Left renal cortex interstitium (tissue), 4 donors: ENCODE data around the gene LOXL3. TPM values are rescaled to one million over a fixed set of nuclear protein-coding genes. Genes with fewer than 3 reads are reported as not detected.
A peak's percentile ranks its signal among the peaks of the same experiment; 100 is the strongest.

Source experiments
- DNase-seq, 4 donors: peaks; one replicate each; pipeline ENCODE4 v3.0.0-alpha.2; 2013; ENCODE audit warnings: low read depth in 4 of 4, low spot score in 2 of 4, missing footprints in 1 of 4
- polyA plus RNA-seq, 4 donors: library from polyadenylated mRNA; unstranded; fragments of 120-200 nt; gene quantifications; one replicate each; pipeline ENCODE4 v1.2.1, GENCODE V29; 2013; ENCODE audit not compliant: insufficient read length in 4 of 4

LOXL3 gene, protein sequence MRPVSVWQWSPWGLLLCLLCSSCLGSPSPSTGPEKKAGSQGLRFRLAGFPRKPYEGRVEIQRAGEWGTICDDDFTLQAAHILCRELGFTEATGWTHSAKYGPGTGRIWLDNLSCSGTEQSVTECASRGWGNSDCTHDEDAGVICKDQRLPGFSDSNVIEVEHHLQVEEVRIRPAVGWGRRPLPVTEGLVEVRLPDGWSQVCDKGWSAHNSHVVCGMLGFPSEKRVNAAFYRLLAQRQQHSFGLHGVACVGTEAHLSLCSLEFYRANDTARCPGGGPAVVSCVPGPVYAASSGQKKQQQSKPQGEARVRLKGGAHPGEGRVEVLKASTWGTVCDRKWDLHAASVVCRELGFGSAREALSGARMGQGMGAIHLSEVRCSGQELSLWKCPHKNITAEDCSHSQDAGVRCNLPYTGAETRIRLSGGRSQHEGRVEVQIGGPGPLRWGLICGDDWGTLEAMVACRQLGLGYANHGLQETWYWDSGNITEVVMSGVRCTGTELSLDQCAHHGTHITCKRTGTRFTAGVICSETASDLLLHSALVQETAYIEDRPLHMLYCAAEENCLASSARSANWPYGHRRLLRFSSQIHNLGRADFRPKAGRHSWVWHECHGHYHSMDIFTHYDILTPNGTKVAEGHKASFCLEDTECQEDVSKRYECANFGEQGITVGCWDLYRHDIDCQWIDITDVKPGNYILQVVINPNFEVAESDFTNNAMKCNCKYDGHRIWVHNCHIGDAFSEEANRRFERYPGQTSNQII
- 10 to 100 TPM in 3 of 4 donors, 1 to 10 TPM in 1; 9.7 to 12.4 (median 10.7) TPM for polyA plus RNA-seq

DNA sequence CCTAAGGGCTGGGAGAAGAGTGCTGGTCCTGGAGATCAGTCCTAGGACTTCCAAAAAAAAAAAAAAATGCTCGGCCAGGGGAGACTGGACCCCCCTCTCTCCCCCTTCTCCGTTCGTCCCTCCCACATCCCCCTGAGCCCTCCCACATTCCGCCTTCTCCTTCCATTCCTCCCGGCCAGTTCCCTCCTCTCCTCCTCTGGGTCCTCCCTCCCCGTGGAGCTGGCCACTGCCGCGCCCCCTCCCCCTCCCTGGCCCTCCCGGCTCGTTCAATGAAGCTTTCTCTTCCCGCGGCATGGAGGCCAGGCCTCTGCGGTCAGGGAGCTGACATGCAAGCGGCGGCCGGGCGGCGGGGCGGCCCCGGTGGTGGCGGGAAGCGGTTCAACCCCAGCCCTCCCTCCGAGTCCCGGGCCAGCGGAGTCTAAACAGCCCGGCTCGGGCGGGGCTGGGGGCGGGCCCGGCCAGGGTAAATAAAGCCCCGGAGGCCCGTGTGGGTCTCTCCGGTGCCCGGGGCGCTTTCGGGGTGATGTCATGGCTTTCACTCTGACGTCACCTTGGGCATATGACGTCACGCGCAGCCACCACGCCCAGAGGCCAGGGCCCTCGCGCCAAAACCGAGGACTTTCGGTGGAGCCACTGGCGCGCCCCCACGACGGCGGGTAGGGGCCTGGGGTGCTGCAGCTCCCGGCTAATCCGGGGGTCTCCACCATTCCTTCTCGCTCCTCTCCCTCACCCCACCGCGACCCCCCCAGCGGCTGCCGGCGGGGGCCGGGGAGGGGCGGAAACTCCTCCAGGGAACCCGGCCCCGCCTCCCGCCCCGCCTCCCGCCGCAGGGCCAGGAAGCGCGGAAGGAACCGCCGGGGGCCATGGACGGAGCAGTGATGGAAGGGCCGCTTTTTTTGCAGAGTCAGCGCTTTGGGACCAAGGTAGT is at the start of gene LOXL3, which contains the start of gene DOK1:
Gene LOXL3 (minus strand): TSS at position 51 of the 928 bp plus-strand sequence. CDS start 1,308 bp downstream, outside the sequence.
Gene DOK1 (plus strand): TSS at position 829 of the 928 bp plus-strand sequence. CDS start 35 bp downstream, at position 864.
- peak in 2 of 4 donors; percentile 80 to 88 for DNase-seq

DNA sequence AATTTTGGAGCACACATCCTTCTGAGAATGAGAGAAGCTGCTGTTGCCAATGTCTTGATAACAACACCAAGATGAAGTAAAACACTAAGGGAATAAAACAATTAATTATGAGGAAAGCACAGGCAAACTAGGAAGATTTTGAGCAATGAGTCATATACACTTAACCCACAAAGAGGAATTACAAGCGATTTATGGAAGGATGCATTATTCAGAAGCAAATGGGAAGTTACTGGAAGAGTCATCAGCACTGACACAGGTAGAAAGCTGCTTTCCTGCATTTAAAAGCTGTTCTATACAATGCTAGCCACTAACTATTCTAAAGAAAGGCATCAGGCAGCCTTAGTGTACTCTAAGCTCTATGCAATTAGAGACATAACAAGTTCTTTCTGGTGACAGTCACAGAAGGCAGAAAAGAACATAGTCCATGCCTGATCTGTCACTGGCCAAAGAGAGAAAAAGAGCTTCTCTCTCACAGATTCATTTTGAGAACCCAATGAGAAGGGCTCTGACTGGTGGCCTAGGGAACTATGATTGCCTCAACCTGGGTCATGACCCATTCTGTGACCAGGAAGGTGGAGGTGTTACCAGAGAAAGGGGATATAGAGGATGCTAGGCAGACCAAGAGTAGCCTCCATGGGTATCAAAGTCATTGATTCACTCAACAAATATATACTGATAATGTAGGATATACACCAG is 49.0 kb upstream of the LOXL3 start:
- DNase-seq, result no peak

DNA sequence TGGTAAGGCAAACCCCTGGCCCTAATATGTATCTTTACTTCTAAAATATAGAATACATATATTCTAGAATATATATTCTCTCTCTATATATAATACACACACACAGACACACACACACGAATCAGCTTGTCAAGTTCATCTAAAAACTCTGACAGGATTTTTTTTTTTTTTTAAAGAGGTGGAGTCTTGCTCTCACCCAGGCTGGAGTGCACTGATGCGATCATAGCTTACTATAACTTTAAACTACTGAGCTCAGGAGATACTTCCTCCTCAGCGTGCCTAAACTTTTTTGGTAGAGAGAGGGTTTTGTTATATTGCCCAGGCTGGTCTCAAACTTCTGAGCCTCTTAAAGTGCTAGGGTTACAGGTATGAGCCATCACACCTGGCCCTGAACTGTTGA is 45.9 kb upstream of the LOXL3 start:
- no peak for DNase-seq

DNA sequence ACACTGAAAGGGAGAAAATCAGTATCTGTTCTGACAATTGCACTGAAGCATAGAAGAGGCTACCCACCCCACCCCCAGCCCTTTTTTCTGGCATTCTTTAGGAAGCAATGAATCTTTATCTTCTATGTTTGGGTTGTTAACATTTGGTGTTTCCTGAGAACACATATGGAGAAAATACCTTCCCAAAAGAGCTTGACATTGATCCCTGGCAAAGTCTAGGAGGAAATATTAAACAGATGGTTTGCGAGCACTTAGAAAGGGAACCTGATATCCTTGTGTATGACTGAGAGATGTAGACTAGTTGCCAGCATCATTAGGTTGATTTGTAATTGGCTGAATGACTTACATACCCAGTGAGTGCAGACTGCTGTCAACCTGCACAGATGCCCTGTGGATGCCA is 43.7 kb upstream of the LOXL3 start:
- DNase-seq, result no peak

DNA sequence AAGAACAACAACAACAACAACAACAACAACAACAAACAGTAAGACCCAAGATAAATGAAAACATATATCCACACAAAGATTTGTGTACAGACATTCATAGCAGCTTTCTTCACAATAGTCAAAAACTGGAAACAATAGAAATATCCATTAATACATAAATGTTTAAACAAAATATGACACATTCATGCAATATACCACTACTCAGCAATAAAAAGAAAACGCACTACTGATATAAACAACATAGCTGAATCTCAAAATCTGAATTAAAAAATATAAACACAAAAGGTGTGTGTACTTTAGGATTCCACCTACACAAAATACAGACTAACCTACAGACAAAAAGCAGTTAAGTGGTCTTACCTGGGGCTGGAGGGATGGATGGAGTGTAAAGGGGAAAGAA is 42.8 kb upstream of the LOXL3 start:
- DNase-seq, result no peak

DNA sequence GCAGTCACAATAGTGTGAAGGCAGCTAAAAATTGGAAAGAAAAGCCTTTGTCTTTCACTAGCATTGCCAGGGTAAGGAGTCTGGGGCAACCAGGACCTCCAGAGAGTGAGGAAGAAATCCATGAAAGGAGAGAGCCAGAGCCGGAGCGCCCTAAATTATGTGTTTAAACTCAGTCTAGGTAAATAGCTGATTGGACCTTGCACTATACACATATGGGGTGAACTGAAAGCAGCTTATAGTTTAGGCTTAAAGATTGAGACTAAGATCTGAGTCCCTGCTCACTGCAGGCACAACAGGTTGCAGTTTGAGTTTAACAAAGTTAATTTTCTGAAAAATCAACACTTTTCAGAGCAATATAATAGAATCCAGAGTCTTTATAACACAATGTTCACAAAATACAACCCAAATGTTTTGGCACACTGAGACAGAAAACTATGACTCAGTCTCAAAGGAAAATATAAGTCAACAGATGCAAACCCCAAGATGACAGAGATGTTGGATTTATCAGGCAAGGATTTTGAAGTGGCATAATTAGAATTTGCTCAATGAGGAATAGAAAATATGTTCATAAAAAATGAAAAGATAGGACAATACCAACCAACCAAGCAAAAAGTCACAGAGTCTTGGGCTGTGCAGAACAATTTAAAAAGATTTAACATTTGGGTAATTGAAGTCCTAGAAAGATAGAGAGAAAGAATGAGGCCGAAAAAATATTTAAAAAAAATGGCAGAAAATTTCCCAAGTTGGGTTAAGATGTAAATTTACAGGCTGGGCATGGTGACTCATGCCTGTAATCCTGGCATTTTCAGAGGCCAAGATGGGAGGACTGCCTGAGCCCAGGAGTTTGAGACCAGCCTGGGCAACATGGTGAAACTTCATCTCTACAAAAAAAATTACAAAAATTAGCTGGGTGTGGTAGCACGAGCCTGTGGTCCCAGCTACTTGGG is 40.4 kb upstream of the LOXL3 start:
- no peak for DNase-seq

DNA sequence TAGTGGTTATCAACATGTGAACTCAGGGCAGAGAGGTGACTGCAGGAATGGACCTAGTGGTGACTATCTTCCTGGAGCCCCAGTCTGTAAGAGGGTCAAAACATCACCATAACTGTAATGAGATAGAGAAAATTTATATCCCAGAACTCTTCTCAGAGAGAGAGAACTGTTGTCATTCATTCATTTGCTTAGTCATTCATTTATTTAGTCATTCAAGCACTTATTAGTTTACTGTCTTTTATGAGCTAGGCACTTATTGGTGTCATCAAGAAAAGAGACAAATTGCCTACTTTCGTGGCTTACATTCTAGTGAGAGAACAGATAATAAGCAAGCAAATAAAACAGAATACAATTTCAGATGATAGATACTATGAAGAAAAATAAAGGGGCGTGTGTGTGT is 34.9 kb upstream of the LOXL3 start:
- no peak for DNase-seq

DNA sequence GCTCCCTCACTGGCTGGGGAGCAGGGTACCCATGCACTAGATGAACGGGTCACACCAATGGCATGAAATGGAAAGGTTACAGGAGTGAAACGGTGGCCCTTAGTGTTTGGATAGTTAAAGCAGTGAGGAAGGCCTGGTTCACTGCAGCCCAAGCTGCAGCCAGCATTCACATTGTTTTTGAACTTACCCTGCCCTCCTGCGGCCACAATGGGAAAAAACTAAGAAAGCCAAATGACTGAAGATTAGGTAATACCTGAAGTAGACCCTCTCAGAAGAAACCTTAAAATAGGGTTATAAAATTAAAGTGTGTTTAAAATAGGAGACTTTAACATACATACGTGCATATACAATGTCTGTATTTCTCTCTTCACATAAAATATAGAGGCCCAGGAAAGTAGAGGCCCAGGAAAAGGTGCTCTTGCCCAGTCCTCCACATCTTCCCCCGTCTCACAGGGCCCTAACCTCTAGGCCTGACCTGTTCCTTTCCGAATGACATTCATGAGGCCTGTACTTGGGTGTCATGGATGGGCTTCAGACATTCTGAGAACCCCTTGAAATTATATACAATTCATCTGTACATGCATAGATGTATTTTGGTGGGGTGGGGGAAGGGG is 34.0 kb upstream of the LOXL3 start:
- peak; percentile 13 to 46 (median 34) for DNase-seq

DNA sequence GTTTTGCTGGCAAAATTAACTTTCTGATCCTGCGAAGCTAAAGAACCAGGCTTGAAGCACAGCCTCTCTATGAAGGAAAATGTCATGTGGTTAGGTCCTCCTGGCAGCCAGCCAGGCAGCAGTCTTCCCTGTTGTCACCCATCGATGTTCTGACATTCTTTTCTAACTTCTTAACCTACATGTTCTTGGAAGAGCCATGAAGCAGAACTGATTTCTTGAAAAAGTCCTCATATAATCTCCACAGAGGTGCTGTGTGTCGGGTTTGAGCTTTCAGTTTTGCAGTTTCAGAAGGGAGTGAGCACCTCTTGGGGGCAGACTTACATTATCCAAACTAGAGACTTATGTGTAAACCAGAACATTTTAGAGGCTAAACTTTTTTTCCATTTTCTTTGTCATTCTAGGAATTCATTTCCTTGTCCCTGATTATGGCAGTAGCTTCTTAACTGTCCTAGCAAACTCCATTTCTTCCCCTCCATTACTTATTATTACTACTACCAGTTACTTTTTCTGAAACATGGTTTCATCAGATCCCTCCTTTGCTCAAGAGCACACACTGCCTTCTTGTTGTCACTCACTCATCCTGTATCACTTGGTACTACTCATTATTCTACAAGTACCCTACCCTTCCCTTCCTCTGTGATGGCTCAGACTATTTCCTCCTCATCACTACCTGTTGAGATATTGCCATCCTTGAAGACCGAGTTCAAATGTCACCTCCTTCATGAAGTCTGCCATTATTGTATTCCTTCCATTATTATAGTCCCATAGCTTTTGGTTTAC is 31.9 kb upstream of the LOXL3 start:
- no peak for DNase-seq

DNA sequence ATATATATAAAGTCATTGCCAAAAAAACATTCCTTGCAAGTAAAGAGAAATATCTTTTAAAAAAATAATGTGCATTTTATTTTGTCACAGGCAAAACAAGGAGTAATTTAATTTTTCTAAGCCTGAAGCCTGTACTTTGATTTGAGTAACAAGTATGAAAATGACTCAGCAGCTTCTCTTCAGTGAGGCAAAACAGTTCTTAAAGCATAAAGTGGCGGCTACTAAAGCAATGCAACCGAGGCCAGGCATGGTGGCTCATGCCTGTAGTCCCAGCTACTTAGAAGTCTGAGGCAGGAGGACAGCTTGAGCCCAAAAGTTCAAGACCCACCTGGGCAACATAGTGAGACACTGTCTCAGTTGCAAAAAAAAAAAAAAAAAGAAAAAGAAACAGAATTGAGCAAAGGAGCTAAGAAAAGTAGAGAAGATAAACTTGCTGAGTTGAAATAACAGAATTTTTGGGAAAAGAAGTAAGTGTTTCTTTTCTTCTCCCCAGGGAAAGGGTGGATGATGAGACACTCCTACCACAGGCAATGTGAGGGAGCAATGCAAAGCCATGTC is 30.4 kb upstream of the LOXL3 start:
- DNase-seq, result no peak

DNA sequence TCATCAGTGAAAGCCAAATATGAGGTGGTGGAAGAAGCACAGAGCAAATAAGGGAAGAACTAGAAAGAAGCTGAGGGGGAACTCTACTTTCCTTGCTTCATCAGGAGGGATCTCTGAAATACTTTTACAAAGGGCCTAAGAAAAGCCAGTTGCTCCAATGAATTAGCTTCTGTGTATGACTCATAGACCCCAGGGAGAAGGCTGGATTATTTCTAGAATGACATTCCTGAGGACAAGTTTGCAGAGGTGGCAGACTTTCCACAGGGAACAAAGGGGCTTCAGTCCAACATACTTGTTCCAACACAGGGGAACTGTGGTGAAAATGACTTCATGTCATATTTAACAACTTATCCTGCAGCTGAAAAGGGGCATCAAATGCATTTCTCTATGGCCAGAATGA is 29.8 kb upstream of the LOXL3 start:
- DNase-seq, result no peak

DNA sequence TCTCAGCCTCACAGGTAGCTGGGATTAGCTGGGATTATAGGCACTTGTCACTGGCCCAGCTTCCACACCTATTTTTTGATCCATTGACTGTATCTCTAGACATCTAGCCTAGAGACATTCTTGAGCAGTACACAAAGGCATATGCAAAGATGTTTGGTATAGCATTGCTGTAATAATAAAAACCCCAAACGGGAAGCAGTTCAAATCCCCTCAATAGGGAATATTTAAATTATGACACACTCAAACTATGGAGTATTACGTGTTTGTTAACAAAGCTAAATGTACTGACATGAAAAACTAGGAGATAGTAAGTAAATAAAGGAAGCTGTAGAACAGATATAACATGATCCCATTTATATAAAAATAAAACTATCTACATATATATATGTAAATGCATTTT is 28.4 kb upstream of the LOXL3 start:
- DNase-seq, result no peak

DNA sequence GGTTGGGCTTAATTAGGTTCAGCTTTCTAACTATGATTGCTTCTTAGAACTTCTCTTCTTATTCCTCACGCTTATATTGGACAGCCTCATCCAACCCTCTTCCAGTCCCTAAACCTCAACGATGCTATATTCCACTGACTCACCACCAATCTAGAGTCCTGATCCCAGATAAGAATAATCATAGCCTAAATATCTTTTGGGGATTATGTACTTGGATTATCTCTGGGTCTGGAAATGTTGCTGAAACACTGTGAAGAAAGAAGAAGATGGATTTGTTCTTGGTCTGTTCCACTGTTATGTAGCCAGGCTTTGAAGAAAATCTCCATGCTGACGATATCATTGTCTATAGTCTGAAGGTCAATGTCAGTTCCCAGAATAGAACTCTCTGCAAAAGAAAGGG is 27.7 kb upstream of the LOXL3 start:
- no peak for DNase-seq

DNA sequence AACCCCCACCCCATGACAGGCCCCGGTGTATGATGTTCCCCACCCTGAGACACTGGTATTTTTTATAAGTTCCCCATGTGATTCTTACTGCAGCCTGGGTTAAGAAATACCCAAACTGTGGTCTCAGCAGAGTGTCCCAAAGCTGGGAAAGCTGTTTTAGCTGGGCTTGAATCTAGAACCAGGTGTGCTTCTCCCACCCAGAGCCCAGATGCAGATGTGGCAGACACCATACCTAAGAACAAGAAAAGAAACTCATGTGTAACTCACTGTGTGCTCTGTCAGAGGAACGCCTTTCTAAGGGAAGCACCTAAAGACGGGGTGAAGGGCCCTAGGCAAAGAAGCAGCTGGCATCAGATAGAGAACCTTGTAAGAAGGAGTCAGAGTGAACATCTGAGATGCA is 24.7 kb upstream of the LOXL3 start:
- no peak for DNase-seq

DNA sequence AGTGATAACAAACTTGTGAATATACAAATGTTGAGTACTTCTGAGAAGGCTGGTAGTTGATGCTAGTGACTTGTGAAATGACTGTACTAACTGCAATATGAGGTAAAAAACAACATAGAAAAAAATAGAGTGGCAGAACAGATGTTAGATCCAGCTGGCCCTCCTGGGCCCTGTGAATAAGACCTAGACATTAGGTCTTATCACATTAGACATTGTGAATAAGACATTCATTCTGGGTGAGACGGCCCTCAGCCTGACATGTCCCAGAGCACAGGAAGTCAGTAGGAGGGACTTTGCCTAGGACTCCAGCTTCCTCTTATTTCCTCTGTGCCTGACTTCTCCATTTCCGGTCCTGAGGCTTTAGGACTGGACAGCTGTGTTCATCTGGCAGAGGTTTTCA is 23.7 kb upstream of the LOXL3 start:
- DNase-seq, result no peak

DNA sequence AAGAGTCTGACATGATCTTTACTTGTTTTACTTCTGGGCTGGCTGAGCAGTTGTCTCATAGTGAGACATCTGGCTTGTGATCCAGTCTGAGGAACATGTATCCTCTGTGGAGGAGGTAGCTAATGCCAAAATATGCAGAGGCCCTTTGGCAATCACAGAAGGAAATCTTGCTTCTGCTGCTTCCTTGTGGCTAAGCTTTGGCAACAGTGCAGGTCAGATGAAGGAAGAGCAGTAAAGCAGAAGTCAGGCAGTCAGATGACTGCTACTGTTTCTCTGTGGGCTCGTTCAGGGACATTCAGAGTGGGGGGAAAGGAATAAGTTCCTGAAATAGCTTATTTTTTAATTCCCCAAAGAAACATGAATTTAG is 23.1 kb upstream of the LOXL3 start:
- DNase-seq, result no peak

DNA sequence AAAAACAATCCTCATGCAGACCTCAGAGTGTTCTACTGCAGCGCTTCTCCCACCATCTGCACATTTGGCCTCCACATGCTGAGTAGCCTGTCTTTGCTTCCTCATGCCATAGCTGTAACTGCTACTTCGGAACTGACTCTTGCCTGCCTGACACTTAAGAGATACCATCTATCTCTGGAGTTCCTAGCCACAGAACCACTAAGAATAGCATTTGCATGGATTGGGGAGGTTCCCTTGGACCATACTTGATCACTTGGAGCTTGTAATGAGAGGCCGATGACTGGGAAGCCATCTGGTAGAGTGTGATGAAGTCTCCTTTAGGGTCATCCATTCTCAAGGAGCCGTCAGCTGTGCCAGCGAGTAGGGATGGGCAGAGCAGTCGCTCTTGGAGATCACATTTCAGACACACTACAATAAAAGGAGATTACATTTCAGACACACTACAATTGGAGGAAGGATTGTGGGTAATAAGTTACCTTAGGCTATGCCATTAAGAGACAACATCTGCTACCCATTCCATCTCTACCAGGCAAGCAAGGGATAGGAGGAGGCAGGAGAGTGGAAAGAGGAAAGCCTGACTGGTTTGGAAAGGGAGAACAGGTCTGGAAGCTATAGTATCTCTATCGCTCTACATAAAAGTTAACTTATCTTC is 22.6 kb upstream of the LOXL3 start:
- DNase-seq, result no peak
